GM19238 (cell line): ENCODE data around the gene DNAI4.
"Not testable (repeated sequence)": the region's sequence is repeated elsewhere in the genome, so short reads cannot be mapped to it uniquely, and the experiment has no call there.

Experiments
- DNase-seq: peaks from one replicate; pipeline ENCODE4 v3.0.0; 2011; ENCODE audit warnings: low spot score; ENCODE audit not compliant: insufficient read length

DNAI4 gene, protein sequence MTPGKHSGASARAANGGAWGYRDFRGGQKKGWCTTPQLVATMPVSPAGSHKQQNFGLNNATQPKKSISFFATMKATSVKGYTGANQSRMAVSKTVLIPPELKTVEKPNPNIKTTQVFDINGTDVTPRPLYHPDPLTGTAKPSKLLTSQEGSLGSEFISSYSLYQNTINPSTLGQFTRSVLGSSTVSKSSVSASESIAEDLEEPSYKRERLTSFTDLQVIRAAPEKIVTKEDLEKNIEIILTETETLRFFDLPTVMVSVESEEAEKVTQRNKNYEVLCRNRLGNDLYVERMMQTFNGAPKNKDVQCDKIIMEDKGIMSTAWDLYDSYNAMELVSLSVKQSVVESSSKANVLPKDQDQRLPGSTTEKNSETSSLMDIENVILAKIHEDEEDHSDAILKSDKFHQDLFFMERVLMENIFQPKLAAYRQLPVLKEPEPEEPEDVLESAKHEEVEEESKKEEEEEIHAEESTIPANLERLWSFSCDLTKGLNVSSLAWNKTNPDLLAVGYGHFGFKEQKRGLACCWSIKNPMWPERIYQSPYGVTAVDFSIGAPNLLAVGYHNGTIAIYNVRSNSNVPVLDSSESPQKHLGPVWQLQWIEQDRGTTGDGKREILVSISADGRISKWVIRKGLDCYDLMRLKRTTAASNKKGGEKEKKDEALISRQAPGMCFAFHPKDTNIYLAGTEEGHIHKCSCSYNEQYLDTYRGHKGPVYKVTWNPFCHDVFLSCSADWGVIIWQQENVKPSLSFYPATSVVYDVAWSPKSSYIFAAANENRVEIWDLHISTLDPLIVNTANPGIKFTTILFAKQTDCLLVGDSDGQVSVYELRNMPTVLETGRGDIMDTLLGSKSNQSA

DNA sequence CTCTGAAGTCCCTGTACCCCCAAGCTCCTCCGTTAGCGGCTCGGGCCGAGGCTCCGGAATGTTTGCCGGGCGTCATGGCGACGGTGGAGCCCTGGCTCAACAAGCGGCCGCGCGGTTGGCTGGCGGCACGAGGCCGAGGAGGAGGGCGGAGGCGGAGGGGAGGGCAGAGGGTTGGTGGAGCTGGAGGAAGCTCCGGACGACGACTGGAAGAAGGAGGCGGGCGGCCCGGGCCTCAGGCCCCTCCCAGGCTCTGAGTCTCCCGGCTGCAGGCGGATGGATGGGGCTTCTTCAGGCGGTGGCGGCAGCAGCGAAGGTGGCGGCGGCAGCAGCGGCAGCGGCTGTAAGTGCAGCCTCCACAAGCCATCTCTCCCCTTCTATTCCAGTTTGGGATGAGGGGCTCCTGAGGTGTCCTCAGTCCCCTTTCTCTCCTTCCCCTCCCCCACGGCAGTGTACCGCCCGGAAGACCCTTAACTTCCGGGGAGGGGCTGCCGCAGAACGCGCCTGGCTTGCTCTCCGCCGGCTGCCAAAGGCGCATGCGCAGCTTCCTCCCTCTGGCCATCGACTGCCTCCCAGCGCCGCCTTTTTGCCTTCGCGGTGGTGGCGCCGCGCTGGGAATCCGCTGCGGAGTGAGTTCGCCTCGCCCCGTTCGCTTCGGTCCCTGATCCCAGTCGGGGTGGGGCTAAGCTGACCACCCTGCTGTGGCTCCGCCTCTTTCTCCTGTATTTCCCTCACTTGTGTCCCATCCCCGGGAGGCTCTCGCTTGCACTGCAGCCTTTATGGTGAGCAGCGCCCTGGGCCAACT is at the start of gene DNAI4, which contains the start of gene MIER1:
Gene DNAI4 (minus strand): TSS at position 101 of the 802 bp plus-strand sequence. CDS start 25 bp downstream, at position 76.
Gene MIER1 (plus strand): TSS at position 235 of the 802 bp plus-strand sequence. CDS start 39 bp downstream, at position 274.
- DNase-seq = peak; percentile 97

DNA sequence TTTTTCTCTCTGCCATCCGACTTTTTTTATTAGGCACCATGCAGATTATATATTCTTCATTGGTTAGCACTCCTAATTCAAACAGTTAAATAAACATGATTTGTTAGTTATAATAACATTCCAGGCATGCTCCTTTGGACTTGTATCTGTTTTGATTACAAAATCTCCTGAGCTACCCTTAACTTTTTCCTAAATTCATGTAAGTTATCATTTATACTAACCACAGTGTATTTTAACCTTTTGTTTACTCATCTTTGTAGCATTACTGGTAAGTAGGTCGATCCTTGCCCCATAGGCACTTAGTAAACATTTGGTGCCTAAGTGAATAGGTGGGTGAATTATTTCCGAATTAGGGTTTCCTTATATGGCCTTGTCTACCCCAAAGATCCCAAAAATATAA is 43.9 kb upstream of the DNAI4 start:
- DNase-seq = no peak

DNA sequence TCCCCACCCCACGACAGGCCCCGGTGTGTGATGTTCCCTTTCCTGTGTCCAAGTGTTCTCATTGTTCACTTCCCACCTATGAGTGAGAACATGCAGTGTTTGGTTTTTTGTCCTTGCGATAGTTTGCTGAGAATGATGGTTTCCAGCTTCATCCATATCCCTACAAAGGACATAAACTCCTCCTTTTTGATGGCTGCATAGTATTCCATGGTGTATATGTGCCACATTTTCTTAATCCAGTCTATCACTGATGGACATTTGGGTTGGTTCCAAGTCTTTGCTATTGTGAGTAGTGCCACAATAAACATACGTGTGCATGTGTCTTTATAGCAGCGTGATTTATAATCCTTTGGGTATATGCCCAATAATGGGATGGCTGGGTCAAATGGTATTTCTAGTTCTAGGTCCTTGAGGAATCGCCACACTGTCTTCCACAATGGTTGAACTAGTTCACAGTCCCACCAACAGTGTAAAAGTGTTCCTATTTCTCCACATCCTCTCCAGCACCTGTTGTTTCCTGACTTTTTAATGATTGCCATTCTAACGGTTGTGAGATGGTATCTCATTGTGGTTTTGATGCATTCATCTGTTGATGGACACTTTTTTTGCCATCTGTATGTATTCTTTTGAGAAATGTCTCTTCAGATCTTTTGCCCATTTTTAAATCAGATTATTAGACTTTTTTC is 41.7 kb upstream of the DNAI4 start:
- DNase-seq = not testable (repeated sequence)

DNA sequence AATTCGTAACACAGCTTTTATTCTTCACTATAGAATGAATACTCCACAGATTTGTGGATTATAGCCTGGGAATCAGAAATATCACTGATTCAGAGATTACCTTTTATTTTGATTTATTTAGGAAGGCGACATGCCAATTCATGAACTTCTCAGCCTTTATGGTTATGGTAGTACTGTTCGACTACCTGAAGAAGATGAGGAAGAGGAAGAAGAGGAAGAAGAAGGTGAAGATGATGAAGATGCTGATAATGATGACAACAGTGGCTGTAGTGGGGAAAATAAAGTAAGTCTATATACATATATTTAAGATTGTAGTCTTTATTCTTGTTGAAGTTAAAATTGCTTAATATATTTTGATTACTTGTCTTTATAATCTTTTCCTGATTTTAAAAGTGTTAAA is 33.3 kb upstream of the DNAI4 start:
- no peak for DNase-seq

DNA sequence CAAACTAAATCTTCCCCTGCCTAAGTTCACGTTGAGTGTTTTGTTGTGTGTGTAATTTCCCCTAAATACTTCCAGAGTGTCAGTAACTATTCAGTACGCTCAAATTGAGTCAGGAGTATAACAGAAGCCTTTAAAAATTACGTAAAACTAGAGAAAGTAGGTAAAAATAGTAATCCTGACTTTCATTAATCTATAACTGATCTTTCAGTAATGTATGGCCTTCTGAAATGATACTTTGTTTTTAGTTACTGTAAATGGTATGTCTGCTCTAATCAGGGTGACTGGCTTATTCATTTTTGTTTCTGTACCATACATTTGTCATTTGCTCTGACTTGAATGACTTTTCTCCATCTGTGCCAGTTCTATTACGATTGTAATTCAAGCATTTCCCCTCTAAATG is 29.6 kb upstream of the DNAI4 start:
- no peak for DNase-seq

DNA sequence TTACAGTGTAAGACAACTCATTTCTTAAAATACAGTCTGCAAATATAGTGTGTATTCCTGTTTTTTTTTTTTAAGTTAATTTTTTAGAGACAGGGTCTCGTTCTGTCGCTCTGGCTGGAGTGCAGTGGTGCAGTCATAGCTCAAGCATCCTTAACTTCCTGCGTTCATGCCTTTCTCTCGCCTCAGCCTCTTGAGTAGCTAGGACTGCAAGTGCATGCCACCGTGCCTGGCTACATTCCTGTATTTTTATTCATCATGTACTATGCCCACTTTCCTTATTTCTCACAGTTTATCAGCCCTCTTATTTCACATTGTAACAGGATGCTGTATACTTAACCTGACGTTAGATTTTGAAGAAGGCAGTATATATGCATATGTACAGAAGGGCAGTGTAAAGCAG is 26.9 kb upstream of the DNAI4 start:
- DNase-seq = no peak

DNA sequence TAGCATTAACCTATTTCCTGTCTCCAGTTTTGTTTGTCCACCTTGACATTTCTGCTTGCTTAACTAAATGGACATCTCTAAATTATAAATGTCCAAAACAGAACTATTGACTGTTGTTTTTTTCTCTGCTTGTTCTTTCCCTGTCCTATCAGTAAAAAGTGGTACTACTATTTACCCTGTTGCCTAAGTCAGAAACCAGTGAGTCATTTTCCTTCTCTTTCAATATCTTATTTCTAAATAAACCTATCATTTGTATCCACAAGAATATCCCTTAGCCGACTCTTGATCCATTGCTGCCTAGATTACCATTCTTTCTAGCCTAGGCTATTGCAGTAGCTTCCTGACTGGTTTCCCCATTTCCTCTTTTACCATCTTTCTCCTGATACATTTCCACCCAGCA is 22.6 kb upstream of the DNAI4 start:
- DNase-seq = no peak

DNA sequence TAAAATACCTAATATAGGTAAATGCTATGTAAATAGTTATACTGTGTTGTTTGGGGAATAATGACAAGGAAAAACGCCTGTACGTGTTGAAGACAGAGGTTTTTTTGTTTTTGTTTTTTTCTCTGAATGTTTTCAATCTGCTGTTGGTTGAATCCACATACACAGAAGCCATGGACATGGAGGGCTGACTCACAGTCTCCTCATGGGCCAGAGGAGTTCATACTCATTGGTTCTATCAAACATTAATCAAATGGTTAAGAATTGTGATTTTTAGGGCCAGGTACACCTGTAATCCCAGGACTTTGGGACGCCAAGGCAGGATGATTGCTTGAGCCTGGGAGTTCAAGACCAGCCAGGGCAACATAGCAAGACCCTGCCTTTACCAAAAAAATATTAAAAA is 20.7 kb upstream of the DNAI4 start:
- DNase-seq = no peak

DNA sequence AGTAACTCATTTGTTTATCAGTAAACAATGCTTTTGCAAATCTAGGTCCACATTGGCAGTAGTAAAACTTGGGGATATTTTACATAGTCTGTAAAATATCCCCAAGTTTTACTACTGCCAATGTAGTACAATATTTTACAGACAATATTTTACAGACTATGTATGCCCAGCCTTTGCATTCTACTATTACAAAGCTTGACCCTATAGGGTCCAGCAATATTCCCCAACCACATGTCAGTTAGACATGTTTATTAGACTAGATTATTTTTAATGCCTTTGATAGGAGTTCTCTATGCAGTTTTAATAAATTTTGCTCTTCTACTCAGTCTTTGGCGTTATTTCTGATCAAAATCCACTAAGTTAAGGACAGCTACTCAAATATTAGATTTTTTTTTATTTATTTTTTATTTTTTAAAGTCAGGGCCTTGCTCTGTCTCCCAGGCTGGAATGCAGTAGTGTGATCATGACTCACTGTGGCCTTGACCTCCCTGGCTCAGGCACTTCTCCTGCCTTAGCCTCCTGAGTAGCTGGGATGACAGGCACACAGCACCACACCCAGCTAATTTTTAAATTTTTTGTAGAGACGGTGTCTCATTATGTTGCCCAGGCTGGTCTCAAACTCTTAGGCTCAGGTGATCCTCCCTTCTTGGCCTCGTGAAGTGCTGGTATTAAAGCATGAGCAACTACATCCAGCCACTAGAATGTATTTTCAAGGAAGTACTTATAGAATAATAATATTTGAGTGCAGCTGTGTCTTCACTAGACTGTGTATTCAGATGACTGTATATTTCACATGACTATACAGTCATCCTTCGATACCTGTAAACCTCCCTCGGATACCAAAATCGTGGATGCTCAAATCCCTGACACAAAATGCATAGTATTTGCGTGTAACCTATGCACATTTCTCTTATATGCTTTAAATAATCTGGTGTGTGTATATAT is 19.9 kb upstream of the DNAI4 start:
- DNase-seq = no peak

DNA sequence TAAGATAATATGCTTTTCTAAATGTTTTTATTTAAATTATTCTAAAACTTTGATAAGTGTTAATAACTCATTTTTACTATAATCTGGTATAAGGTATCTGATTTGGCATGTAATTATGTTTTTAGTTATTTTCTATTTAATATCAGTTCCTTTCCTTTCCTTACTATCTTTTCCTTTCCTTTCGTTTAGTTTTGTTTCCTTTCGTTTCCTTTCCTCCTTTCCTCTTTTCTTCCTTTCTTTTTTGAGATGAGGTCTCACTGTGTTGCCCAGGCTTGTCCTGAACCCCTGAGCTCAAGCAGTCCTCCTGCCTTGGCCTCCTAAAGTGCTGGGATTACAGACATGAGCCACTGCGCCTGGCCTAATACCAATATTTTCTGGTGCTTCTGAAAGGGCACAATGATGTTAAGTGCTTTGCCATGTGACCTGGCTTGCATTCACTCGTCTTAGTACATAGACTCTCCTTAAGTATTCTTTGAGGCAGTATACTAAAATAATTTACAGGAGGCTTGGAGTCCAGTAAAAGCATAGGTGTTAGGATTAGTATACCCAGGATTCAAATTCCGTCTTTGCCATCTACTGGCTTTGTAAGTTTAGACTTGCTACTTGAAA is 18.8 kb upstream of the DNAI4 start:
- no peak for DNase-seq

DNA sequence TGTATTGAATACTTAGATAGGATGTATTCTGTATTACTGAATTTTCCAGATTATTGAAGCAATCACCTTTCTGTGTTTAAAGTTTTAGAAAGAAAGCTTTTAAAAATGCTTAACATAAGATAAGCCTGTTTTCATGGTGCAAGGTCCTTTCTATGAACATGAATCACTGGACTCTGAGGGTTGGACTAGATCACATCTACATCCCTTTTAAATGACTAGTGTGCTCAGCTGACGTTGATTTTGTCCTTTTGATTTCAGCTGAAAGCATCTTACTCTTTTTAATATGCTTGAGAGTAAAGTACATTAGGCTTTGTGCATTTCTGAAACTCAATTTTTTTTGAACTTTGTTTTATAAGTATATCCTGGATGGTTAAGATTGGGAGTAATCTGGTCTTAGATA is 16.3 kb upstream of the DNAI4 start:
- DNase-seq = no peak

DNA sequence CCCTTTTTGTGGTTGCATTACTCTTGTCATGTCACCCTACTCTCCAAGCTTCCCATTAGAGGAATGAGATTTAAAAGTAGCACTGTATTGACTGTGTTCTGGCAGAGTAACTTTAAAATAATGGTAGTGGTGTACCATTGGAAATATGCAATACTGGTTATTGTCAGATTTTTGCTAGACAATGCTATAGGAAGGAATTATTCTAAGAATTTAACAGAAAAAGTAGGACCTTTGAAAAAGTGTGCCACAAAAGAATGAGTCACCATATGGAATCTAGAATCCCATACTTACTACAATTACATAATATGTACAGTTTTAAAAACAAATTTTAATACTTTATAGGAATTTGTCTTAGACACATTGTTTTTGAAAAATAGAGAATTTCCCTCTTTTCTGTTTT is 14.0 kb upstream of the DNAI4 start:
- no peak for DNase-seq

DNA sequence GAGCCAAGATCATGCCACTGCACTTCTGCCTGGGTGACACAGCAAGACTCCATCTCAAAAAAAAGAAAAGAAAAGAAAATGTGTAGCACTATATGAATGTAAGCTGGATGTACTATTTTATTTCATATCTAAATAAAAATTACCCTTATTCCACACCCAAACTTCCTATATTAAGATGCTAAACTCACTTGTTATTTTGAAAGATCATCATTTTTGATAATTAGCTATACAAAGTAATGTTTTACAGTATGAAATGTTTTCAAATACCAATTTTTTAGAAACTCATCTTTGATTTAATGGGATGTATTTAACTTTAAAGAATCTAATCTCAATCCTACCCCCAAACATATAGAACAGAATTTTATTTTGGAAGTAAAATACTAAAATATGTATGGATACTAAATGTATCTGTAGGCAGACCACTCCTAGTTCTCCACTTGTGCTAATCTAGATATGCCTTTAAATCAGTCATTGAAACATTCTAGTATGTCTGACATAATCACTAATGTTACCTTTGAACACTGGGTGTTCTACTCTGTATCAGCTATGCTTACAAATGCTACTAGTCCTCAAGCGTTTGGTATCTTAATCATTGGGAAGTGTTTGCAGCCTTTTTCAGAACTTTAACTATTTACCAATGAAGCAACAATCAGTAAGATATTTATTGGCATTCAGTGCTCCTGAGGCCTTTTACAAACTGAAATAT is 13.0 kb upstream of the DNAI4 start:
- no peak for DNase-seq

DNA sequence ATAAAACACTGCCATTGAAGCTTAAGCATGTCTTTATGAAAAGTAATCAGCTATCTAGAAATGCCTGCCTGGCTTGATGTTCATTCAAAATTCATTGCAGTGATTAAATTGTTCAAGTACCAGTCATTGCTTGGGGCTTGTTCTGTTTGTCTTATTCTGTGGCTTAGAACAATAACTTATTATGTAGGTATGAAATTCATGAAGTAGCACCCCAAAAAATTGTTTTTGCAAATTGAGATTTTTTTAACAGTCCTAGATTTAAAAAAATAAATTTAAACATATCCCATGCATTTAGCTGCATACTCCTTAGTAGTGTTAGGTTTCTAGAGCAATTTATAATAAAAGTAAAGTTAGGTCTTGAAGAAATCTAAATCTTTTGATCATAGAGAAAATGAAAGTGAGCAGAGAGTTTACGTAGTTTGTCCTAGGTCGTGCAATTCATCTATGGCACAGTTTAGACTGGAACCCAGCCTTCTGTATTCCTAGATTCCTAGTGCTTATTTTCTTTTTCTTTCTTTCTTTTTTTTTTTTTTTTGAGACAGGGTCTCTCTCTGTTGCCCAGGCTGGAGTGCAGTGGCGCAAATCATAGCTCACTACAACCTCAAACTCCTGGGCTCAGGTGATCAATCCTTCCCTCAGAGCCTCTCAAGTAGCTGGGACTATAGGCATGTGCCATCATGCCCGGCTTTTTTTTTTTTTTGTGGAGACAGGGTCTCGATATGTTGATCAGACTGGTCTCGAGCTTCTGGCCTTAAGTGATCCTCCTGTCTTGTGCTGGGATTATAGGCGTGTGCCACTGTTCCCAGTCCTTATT is 9.4 kb upstream of the DNAI4 start:
- no peak for DNase-seq

DNA sequence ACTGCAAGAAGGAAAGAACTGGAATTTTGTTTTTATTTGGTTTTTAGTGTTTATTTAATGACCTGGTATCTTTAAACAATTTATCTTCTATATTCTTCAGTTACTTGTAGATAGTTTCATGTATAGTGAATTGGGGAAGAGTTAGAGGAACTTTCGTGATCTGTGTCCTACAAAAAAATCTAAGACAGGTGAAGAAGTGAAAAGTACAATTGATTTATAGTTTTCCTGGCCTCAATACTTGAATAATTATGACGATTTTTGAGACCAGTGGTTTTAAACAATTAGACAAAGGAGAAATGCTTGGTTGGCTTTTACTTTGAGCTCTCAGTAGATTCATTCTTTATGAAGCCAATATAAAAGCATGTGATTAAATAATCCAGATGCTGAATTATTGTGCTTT is 7.6 kb upstream of the DNAI4 start:
- DNase-seq = no peak

DNA sequence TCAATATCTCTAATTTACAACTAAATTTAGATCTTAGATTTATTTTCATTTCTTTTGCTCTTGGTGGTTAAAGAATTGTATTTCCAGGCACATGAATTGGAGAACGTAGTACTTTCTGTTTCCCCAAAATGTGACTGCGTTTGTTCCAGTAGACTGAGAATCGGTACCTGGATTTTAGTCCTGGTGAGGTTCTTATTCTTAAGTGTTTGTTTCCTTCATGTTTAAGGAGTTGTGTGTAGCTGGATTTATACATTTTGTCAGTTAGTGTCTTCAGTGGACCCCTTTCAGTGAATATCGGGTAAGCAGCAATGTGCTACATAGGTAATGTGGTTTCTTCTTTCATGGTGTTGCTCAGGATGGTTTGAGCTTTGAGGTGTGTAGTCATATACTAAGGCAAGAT is 6.9 kb upstream of the DNAI4 start:
- no peak for DNase-seq

DNA sequence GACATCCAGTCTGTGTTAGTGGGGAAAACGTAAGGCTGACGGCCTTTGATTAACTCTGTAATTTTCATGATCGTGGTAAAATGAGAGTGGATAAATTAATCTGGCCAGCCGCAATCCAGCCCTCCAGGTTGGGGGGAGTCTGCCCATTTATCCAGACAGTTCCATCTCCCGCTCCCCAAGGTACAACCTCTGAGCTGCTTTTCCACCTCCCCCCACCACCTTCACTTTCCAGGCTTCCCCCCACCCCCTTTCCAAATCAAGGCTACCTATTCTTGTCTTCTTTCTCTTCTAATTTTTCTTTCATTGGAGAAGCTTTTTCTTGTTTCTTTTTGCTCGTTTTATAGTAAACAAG is 6.1 kb upstream of the DNAI4 start:
- DNase-seq = no peak
